ENCODE data around the gene MEDAG. TPM values are rescaled to one million over a fixed set of nuclear protein-coding genes. Genes with fewer than 3 reads are reported as not detected.
A peak's percentile ranks its signal among the peaks of the same experiment; 100 is the strongest.

The MEDAG gene
- polyA plus RNA-seq, 1 of the 3 experiments (the other 2 are of a cell fraction), result not detected

GRCh38 chr13:30906411-30907051, 460 bp downstream of the MEDAG start (continued):
- TF ChIP-seq ZBTB33 (IDR thresholded peaks at IDR 0.05; ENCODE audit: borderline replicate concordance, low read depth) (no peak), YY1 (IDR thresholded peaks at IDR 0.05; ENCODE audit: low read depth) (no peak), FOSL2 (IDR thresholded peaks at IDR 0.05; ENCODE audit: borderline replicate concordance, low read depth) (no peak)
- TF ChIP-seq, protein P1, sequence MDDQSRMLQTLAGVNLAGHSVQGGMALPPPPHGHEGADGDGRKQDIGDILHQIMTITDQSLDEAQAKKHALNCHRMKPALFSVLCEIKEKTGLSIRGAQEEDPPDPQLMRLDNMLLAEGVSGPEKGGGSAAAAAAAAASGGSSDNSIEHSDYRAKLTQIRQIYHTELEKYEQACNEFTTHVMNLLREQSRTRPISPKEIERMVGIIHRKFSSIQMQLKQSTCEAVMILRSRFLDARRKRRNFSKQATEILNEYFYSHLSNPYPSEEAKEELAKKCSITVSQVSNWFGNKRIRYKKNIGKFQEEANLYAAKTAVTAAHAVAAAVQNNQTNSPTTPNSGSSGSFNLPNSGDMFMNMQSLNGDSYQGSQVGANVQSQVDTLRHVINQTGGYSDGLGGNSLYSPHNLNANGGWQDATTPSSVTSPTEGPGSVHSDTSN (IDR thresholded peaks at IDR 0.05), result no peak

DNA sequence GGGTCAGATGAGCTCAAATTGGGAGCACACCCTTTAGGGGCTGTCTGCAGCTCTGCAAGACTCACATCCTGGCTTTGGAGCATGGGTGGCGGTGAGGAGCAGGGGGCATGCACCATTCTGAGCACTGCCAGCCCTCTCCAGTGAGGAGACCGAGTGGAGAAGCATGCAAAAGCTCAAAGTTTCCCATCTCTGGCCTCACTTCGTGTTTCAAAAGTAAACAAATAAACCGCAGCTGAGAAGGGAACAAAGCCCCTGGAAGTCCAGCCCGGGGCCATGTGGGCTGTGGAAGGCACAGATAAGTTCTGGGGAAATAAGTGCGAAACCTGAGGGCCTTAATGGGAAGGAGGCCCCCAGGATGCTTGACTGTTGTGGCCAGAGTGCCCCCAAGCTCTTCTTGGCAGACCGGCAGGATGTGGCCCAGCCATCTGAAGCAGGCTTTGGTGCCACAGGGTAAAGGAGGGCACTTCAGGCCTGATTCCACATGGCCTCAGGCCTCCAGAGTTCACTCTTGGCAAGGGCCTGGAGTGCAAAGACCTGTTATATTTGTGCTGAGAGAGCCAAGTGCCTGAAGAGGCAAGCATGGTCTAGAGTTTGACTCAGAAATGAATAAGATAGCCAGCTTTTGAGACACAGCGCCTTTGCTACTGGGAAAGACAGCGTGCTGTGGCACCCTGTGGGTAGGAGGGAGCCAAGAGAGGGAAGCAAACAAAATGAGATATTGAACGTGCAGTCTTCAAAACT, 1.2 kb downstream of the MEDAG start:
- Histone ChIP-seq H3K79me2 (ENCODE audit: insufficient read depth) (no peaks in the 10 kb centered on the region), H3K9ac (no peak overlapping the region), H4K20me1 (ENCODE audit: insufficient read depth) (no peaks in the 10 kb centered on the region), H3K4me2 (no peak overlapping the region), H3K27ac (ENCODE audit: low read depth in 2 of 2, low read length in 1 of 2) (peak overlapping the region; percentile 17 to 62; a peak in 3 of 4 replicates), H3F3A (replicated peaks; ENCODE audit: insufficient read depth) (no peaks in the 10 kb centered on the region), H3K27me3 (ENCODE audit: insufficient read depth) (no peaks in the 10 kb centered on the region), H3K4me1 (ENCODE audit: control insufficient read depth in 1 of 2, insufficient read depth in 2 of 2, low read depth in 1 of 2, low read length in 1 of 2) (peaks cover 21 to 22% of the 10 kb centered on the region in 2 experiments; a peak in 3 of 4 replicates), H2AFZ (ENCODE audit: low read depth) (peak overlapping the region; percentile 32; the same call in 1 of the 2 replicates), H3K9me3 (no peaks in the 10 kb centered on the region), H3K4me3 (ENCODE audit: low read depth in 2 of 2, low read length in 1 of 2) (no peak overlapping the region), H3K36me3 (replicated peaks in 1 of 2; ENCODE audit: control insufficient read depth in 1 of 2, insufficient read depth in 2 of 2, low read length in 1 of 2) (no peaks in the 10 kb centered on the region), H3K9me2 (no peaks in the 10 kb centered on the region)
- peak; percentile 52 for DNase-seq
- CTCF ChIA-PET, result interaction anchor here (0.7 to 1.4 kb wide), 5 partner anchors 9 to 137 kb away, joined by 3 to 6 read pairs (median 4); no protein-coding TSS in a partner anchor
- POLR2A ChIA-PET, result interaction anchor here (1.0 kb wide), 1 partner anchor 9 kb away, joined by 4 read pairs; no protein-coding TSS in a partner anchor
- WGBS (ENCODE audit: low lambda C conversion rate), result 78% methylated on average over 9 of the region's 10 CpGs
- no peak for TF ChIP-seq IRF3 (IDR thresholded peaks at IDR 0.05; ENCODE audit: low read depth, low read length)
- no peak for TF ChIP-seq YY1 (IDR thresholded peaks at IDR 0.05; ENCODE audit: low read depth)
- TF ChIP-seq GABPA (IDR thresholded peaks at IDR 0.05; ENCODE audit: low read depth), result no peak
- no peak for TF ChIP-seq NRF1 (IDR thresholded peaks at IDR 0.05; ENCODE audit: low read depth, low read length)
- TF ChIP-seq EP300 (IDR thresholded peaks at IDR 0.05; ENCODE audit: borderline replicate concordance in 1 of 2, low read depth in 1 of 2, low read length in 1 of 2), result no peak
- no peak for TF ChIP-seq TEAD4 (IDR thresholded peaks at IDR 0.05; ENCODE audit: borderline replicate concordance, insufficient read depth)
- no peak for TF ChIP-seq RAD21 (IDR thresholded peaks at IDR 0.05; ENCODE audit: low read length)
- TF ChIP-seq, protein P1 (IDR thresholded peaks at IDR 0.05), result no peak
- TF ChIP-seq, protein P2, sequence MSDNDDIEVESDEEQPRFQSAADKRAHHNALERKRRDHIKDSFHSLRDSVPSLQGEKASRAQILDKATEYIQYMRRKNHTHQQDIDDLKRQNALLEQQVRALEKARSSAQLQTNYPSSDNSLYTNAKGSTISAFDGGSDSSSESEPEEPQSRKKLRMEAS (IDR thresholded peaks at IDR 0.05; ENCODE audit: low read depth), result no peak
- TF ChIP-seq CTCF (IDR thresholded peaks at IDR 0.05), result no peak
- TF ChIP-seq USF1 (IDR thresholded peaks at IDR 0.05; ENCODE audit: borderline replicate concordance, low read depth), result no peak
- no peak for TF ChIP-seq EZH2phosphoT487 (IDR thresholded peaks at IDR 0.05; ENCODE audit: borderline replicate concordance, low read depth)
